DOHH2 (cell line): ENCODE measurements around the gene CYTL1.

Experiments
- H3F3A ChIP-seq: fragments of 200-600 bp; sonication (generic), shearing (Covaris generic); 2 replicates; pipeline ENCODE4 v1.6.0; 2016; ENCODE audit warnings: antibody characterized with exemption, mild to moderate bottlenecking; ENCODE audit not compliant: control insufficient read depth, insufficient read depth
- H3K27ac ChIP-seq: fragments of 200-600 bp; sonication (generic); 2 replicates; pipeline ENCODE4 v1.5.1; 2014; ENCODE audit warnings: low read depth, mild to moderate bottlenecking, low read length, moderate library complexity
- H3K27me3 ChIP-seq: fragments of 200-600 bp; sonication (generic); 2 replicates; pipeline ENCODE4 v1.6.1; 2014; ENCODE audit warnings: mild to moderate bottlenecking, low read length, mixed read lengths; ENCODE audit not compliant: control insufficient read depth
- H3K36me3 ChIP-seq: fragments of 200-600 bp; sonication (generic); 2 replicates; pipeline ENCODE4 v1.6.1; 2014; ENCODE audit warnings: mild to moderate bottlenecking, low read length, moderate library complexity, mixed read lengths; ENCODE audit not compliant: control insufficient read depth
- H3K4me1 ChIP-seq: fragments of 200-600 bp; sonication (generic); 2 replicates; pipeline ENCODE4 v1.6.1; 2014; ENCODE audit warnings: mild to moderate bottlenecking, low read length, mixed read lengths; ENCODE audit not compliant: control insufficient read depth
- H3K4me2 ChIP-seq: fragments of 200-600 bp; sonication (generic); 2 replicates; pipeline ENCODE4 v1.6.0; 2014; ENCODE audit warnings: mild to moderate bottlenecking, low read length, moderate library complexity
- H3K4me3 ChIP-seq: fragments of 200-600 bp; sonication (generic); 2 replicates; pipeline ENCODE4 v1.5.1; 2014; ENCODE audit warnings: mild to moderate bottlenecking, low read length, mixed read lengths
- H3K79me2 ChIP-seq: fragments of 200-600 bp; sonication (generic); 2 replicates; pipeline ENCODE4 v1.6.1; 2014; ENCODE audit warnings: mild to moderate bottlenecking, low read length, mixed read lengths; ENCODE audit not compliant: control insufficient read depth
- H3K9me2 ChIP-seq: fragments of 200-600 bp; sonication (generic); replicated peaks from 2 replicates; pipeline ENCODE4 v1.6.1; 2014; ENCODE audit warnings: mild to moderate bottlenecking, low read length, mixed read lengths; ENCODE audit not compliant: control insufficient read depth
- H3K9me3 ChIP-seq: fragments of 200-600 bp; sonication (generic); 2 replicates; pipeline ENCODE4 v1.6.1; 2014; ENCODE audit warnings: antibody characterized with exemption, low read length, mixed read lengths; ENCODE audit not compliant: control insufficient read depth, insufficient read depth
- H4K20me1 ChIP-seq: fragments of 200-600 bp; sonication (generic); 2 replicates; pipeline ENCODE4 v1.6.0; 2014; ENCODE audit warnings: low read depth, mild to moderate bottlenecking, antibody characterized with exemption, low read length, moderate library complexity; ENCODE audit not compliant: control insufficient read depth, insufficient read depth
- EZH2phosphoT487 ChIP-seq: fragments of 200-600 bp; sonication (generic); IDR thresholded peaks from 2 replicates; pipeline ENCODE4 v1.6.1; 2017; ENCODE audit warnings: borderline replicate concordance, mild to moderate bottlenecking, antibody characterized with exemption, low read length, moderate library complexity, mixed read lengths
- TF ChIP-seq, protein P1 (sequence below): fragments of 200-600 bp; sonication (generic); IDR thresholded peaks from one replicate; pipeline ENCODE4 v1.5.1; 2014; ENCODE audit warnings: antibody characterized with exemption, mild to moderate bottlenecking, low read depth, low read length; ENCODE audit not compliant: poor library complexity, severe bottlenecking

Gene CYTL1

GRCh38 chr4:5036239-5036638 lies 17.0 kb upstream of the CYTL1 start:
- H3K4me2 ChIP-seq = peak overlapping the region; percentile 37
- TF ChIP-seq EZH2phosphoT487 = no peak
- TF ChIP-seq, protein P1, sequence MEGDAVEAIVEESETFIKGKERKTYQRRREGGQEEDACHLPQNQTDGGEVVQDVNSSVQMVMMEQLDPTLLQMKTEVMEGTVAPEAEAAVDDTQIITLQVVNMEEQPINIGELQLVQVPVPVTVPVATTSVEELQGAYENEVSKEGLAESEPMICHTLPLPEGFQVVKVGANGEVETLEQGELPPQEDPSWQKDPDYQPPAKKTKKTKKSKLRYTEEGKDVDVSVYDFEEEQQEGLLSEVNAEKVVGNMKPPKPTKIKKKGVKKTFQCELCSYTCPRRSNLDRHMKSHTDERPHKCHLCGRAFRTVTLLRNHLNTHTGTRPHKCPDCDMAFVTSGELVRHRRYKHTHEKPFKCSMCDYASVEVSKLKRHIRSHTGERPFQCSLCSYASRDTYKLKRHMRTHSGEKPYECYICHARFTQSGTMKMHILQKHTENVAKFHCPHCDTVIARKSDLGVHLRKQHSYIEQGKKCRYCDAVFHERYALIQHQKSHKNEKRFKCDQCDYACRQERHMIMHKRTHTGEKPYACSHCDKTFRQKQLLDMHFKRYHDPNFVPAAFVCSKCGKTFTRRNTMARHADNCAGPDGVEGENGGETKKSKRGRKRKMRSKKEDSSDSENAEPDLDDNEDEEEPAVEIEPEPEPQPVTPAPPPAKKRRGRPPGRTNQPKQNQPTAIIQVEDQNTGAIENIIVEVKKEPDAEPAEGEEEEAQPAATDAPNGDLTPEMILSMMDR = no peak
- no peaks in the 10 kb centered on the region for H4K20me1 ChIP-seq
- no peaks in the 10 kb centered on the region for H3F3A ChIP-seq
- H3K36me3 ChIP-seq = no peaks in the 10 kb centered on the region
- no peaks in the 10 kb centered on the region for H3K79me2 ChIP-seq
- peaks cover 16% of the 10 kb centered on the region for H3K4me1 ChIP-seq
- H3K9me2 ChIP-seq = no peaks in the 10 kb centered on the region
- H3K27ac ChIP-seq = no peak overlapping the region
- no peaks in the 10 kb centered on the region for H3K27me3 ChIP-seq
- H3K9me3 ChIP-seq = no peaks in the 10 kb centered on the region
- no peak overlapping the region for H3K4me3 ChIP-seq

- H3F3A ChIP-seq = no peaks in the 10 kb centered on the region
- no peaks in the 10 kb centered on the region for H3K27me3 ChIP-seq
- H3K4me1 ChIP-seq = peaks cover 16% of the 10 kb centered on the region
- H3K9me2 ChIP-seq = no peaks in the 10 kb centered on the region
- H4K20me1 ChIP-seq = no peaks in the 10 kb centered on the region
- H3K79me2 ChIP-seq = no peaks in the 10 kb centered on the region
- no peaks in the 10 kb centered on the region for H3K9me3 ChIP-seq
- no peak overlapping the region for H3K4me2 ChIP-seq
- no peak for TF ChIP-seq EZH2phosphoT487
- TF ChIP-seq, protein P1 = no peak
- no peaks in the 10 kb centered on the region for H3K36me3 ChIP-seq
- no peak overlapping the region for H3K4me3 ChIP-seq
- H3K27ac ChIP-seq = no peak overlapping the region
These were observed 14.9 kb upstream of the CYTL1 start for GRCh38 chr4:5034206-5034605.

DNA sequence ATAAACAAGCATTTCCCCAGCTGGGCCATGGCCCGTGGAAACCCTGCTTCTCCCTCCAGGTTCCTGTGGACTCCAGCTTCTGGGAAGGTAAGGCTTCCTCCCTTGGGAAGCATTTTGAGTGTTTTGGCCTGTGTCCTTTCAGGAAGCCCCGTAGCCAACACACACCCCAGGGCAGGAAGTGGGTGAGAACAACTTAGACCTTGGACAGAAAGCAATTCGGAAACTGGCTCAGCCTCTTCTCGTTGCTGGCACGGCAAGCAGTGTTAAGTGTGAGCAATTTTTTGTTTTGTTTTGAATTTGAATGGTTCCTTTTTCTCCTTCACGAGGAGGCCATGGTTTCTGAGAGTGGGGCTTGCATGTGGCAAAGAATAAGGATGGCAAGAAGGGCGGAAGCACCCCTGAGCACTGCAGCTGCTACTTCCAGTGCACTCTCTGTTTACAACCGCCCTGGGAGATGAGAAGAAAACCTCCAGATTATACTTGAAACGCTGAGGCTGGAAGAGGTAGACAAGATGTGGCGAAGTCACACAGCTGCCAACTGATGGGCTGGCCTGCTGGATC lies 14.1 kb upstream of the CYTL1 start:
- H3K4me2 ChIP-seq = 0 out of 2 replicates have a peak overlapping the region, but pooled peaks have one; percentile 8
- no peaks in the 10 kb centered on the region for H3K79me2 ChIP-seq
- H3K27ac ChIP-seq = no peak overlapping the region
- TF ChIP-seq EZH2phosphoT487 = no peak
- TF ChIP-seq, protein P1 = no peak
- no peaks in the 10 kb centered on the region for H3F3A ChIP-seq
- H3K9me3 ChIP-seq = no peaks in the 10 kb centered on the region
- H3K36me3 ChIP-seq = no peaks in the 10 kb centered on the region
- peaks cover 16% of the 10 kb centered on the region for H3K4me1 ChIP-seq
- no peaks in the 10 kb centered on the region for H4K20me1 ChIP-seq
- no peaks in the 10 kb centered on the region for H3K27me3 ChIP-seq
- no peak overlapping the region for H3K4me3 ChIP-seq
- no peaks in the 10 kb centered on the region for H3K9me2 ChIP-seq
